HCT116 (cell line): ENCODE results near the gene PATL2. TPM values are rescaled to one million over a fixed set of nuclear protein-coding genes. Genes with fewer than 3 reads are reported as not detected.

Experiments
- ATAC-seq: fragments of 200-7000 bp; cut with Tn5 transposase; 2 replicates; pipeline ENCODE4 v1.9.1; 2020; ENCODE audit warnings: mild to moderate bottlenecking, moderate library complexity
- BruUV-seq: library from RNA; stranded (reverse); fragments of 400-500 nt; replicated peaks from 2 replicates; lab custom pipeline; 2021; lab: Mats Ljungman, UMichigan
- CTCF ChIA-PET: fragments of 300-600 bp; sonication (Branson Sonifier 250); formaldehyde crosslinking; loops from one replicate; lab custom pipeline; 2021; ENCODE audit warnings: antibody characterized with exemption; lab: Charles Lee
- POLR2A ChIA-PET: fragments of 300-600, 350-600 bp; sonication (Branson Sonifier 250); formaldehyde crosslinking; loops from one replicate; lab custom pipeline; 2021; ENCODE audit warnings: antibody characterized with exemption; lab: Charles Lee
- RAD21 ChIA-PET, 2 experiments: fragments of 300-600 bp; sonication (Branson Sonifier 250); formaldehyde crosslinking; loops; one replicate each; lab custom pipeline; 2023; ENCODE audit warnings: low total read pairs in 2 of 2; ENCODE audit not compliant: uncharacterized antibody in 2 of 2, unreplicated experiment in 2 of 2, low non-redundant PET in 1 of 2; lab: Charles Lee
- DNase-seq: peaks from one replicate; pipeline ENCODE4 v3.0.0-alpha.2; 2010; ENCODE audit warnings: low read depth, low spot score
- H2AFZ ChIP-seq: fragments of 200-600 bp; shearing (Covaris generic), sonication (generic); 2 replicates; pipeline ENCODE4 v1.6.1; 2017; ENCODE audit warnings: low read depth, mixed run types, mixed read lengths, antibody characterized with exemption, low read length; ENCODE audit not compliant: poor library complexity, severe bottlenecking
- H3K27ac ChIP-seq: 2 replicates; pipeline ENCODE4 v1.5.1; 2012; ENCODE audit warnings: low read depth, low read length
- H3K27me3 ChIP-seq: fragments of 200-600 bp; sonication (generic); 2 replicates; pipeline ENCODE4 v1.6.1; 2016; ENCODE audit warnings: mixed run types, low read length, mixed read lengths; ENCODE audit not compliant: insufficient read depth
- H3K36me3 ChIP-seq, 2 experiments: fragments of 200-500 bp in 1 of 2; fragments of 200-600 bp in 1 of 2; sonication (Bioruptor generic) in 1 of 2; sonication (generic) in 1 of 2; 2 replicates each; pipeline versions ENCODE4 v1.5.1 to v1.6.1; 2014 to 2016; ENCODE audit warnings: low read length in 2 of 2, inconsistent platforms in 1 of 2, mixed read lengths in 1 of 2, mixed run types in 1 of 2; ENCODE audit not compliant: insufficient read depth in 2 of 2, control insufficient read depth in 1 of 2
- H3K4me1 ChIP-seq, 2 experiments: fragments of 200-600 bp in 1 of 2; sonication (generic) in 1 of 2; 2 replicates each; pipeline versions ENCODE4 v1.5.1 to v1.6.1; 2012 to 2017; ENCODE audit warnings: low read length in 2 of 2, inconsistent platforms in 1 of 2, mild to moderate bottlenecking in 1 of 2, mixed read lengths in 1 of 2, mixed run types in 1 of 2, moderate library complexity in 1 of 2; ENCODE audit not compliant: insufficient read depth in 2 of 2, control insufficient read depth in 1 of 2
- H3K4me2 ChIP-seq: fragments of 200-600 bp; sonication (generic); 2 replicates; pipeline ENCODE4 v1.6.1; 2017; ENCODE audit warnings: mixed run types, low read length, mixed read lengths
- H3K4me3 ChIP-seq, 2 experiments: fragments of 200-600 bp in 1 of 2; sonication (generic) in 1 of 2; replicated peaks in 1 of 2; 2 replicates each; pipeline ENCODE4 v1.5.1; 2011 to 2016; ENCODE audit warnings: low read length in 2 of 2, control low read depth in 1 of 2, low read depth in 1 of 2, mild to moderate bottlenecking in 1 of 2, mixed read lengths in 1 of 2, mixed run types in 1 of 2
- H3K79me2 ChIP-seq: fragments of 200-600 bp; sonication (generic); 2 replicates; pipeline ENCODE4 v1.6.1; 2017; ENCODE audit warnings: mild to moderate bottlenecking, mixed run types, low read length, moderate library complexity, mixed read lengths; ENCODE audit not compliant: insufficient read depth
- H3K9ac ChIP-seq: fragments of 200-600 bp; sonication (generic); 2 replicates; pipeline ENCODE4 v1.6.1; 2016; ENCODE audit warnings: low read length, mixed read lengths
- H3K9me2 ChIP-seq: fragments of 200-600 bp; sonication (generic), shearing (Covaris generic); 2 replicates; pipeline ENCODE4 v1.6.1; 2017; ENCODE audit warnings: mixed run types, mild to moderate bottlenecking, moderate library complexity; ENCODE audit not compliant: insufficient read depth
- H3K9me3 ChIP-seq, 2 experiments: fragments of 200-500 bp in 1 of 2; fragments of 200-600 bp in 1 of 2; sonication (Bioruptor generic) in 1 of 2; sonication (generic) in 1 of 2; 2 replicates each; pipeline ENCODE4 v1.6.1; 2014 to 2017; ENCODE audit warnings: low read length in 2 of 2, mixed read lengths in 2 of 2, inconsistent platforms in 1 of 2, low read depth in 1 of 2, mild to moderate bottlenecking in 1 of 2, mixed run types in 1 of 2, moderate library complexity in 1 of 2; ENCODE audit not compliant: control insufficient read depth in 1 of 2, insufficient read depth in 1 of 2
- H4K20me1 ChIP-seq: fragments of 200-600 bp; sonication (generic), shearing (Covaris generic); 2 replicates; pipeline ENCODE4 v1.6.1; 2017; ENCODE audit warnings: mixed run types, mild to moderate bottlenecking, moderate library complexity; ENCODE audit not compliant: insufficient read depth
- CBX3 ChIP-seq: IDR thresholded peaks from 2 replicates; pipeline ENCODE4 v1.6.1; 2012; ENCODE audit warnings: low read depth
- CEBPB ChIP-seq: IDR thresholded peaks from 2 replicates; pipeline ENCODE4 v1.6.1; 2012; ENCODE audit warnings: low read depth
- EGR1 ChIP-seq: IDR thresholded peaks from 2 replicates; pipeline ENCODE4 v1.6.1; 2012; ENCODE audit warnings: low read depth
- ELF1 ChIP-seq: IDR thresholded peaks from 2 replicates; pipeline ENCODE4 v1.6.1; 2012; ENCODE audit warnings: low read depth, borderline replicate concordance
- FOSL1 ChIP-seq: IDR thresholded peaks from 2 replicates; pipeline ENCODE4 v1.6.1; 2012; ENCODE audit warnings: low read depth
- POLR2A ChIP-seq: IDR thresholded peaks from 2 replicates; pipeline ENCODE4 v1.7.0; 2011; ENCODE audit warnings: borderline replicate concordance; ENCODE audit not compliant: insufficient read depth, insufficient read length; ENCODE audit errors: extremely low read depth
- RAD21 ChIP-seq: IDR thresholded peaks from 2 replicates; pipeline ENCODE4 v1.6.1; 2012; ENCODE audit warnings: low read depth, mild to moderate bottlenecking
- SP1 ChIP-seq: IDR thresholded peaks from 2 replicates; pipeline ENCODE4 v1.6.1; 2012; ENCODE audit warnings: low read depth
- SRF ChIP-seq: IDR thresholded peaks from 2 replicates; pipeline ENCODE4 v1.6.1; 2012; ENCODE audit warnings: low read depth
- TCF7L2 ChIP-seq: IDR thresholded peaks from 2 replicates; pipeline ENCODE4 v1.7.0; 2011; ENCODE audit warnings: borderline replicate concordance, inconsistent platforms; ENCODE audit not compliant: insufficient read depth, insufficient read length; ENCODE audit errors: extremely low read depth
- ZFX ChIP-seq: fragments of 450-650 bp; IDR thresholded peaks from 2 replicates; pipeline ENCODE4 v1.6.1; 2017
- ZNF274 ChIP-seq: fragments of 200-500 bp; sonication (Bioruptor generic); IDR thresholded peaks from 2 replicates; pipeline ENCODE4 v1.6.1; 2014; ENCODE audit warnings: mild to moderate bottlenecking, low read depth, low read length, inconsistent platforms
- intact Hi-C: fragments of 100-400 bp; cut with micrococcal nuclease; formaldehyde crosslinking; loops from 2 replicates; pipeline ENCODE4 v1.10.0; 2022
- total RNA-seq: library from RNA; stranded (reverse); gene quantifications from one replicate; pipeline ENCODE4 v1.2.1, GENCODE V29; 2021; ENCODE audit not compliant: unreplicated experiment
- TF ChIP-seq, protein P1 (sequence below): IDR thresholded peaks from 2 replicates; pipeline ENCODE4 v1.6.1; 2012
- TF ChIP-seq, protein P2 (sequence below), 3 experiments: fragments of 200-600 bp in 1 of 3; sonication (generic) in 1 of 3; IDR thresholded peaks in 2 of 3; conservative IDR thresholded peaks in 1 of 3; 2 replicates each; pipeline ENCODE4 v1.5.1; 2012 to 2017; ENCODE audit warnings: low read depth in 2 of 3, low read length in 2 of 3, antibody characterized with exemption in 1 of 3, borderline replicate concordance in 1 of 3, control low read depth in 1 of 3, mild to moderate bottlenecking in 1 of 3, mixed read lengths in 1 of 3, mixed run types in 1 of 3, moderate library complexity in 1 of 3; ENCODE audit not compliant: insufficient read depth in 1 of 3

Gene PATL2
- total RNA-seq, 1 experiment from 2014 or later: 1.2 TPM

DNA sequence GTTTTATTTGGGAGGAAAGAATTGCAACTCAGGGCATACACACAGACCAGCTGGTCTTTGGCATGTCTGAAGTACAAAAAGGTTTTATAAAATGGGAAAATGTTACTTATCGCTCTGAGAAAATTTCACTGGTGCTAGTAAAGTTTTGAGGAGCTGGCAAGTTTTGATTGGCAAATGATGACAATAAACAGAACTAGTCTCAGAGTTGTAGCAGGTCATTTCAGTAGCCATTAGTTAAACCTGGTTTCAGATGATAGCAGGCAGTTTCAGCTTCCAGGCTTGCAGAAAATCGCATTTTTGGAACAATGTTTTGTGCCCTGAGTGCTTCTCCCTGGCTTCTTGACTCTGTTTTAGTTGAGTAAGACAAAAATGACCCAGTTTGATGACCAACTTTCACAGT, 10.9 kb upstream of the PATL2 start:
- RAD21 ChIA-PET: no interaction called here
- CTCF ChIA-PET: interaction anchor here (1.4 to 2.2 kb wide), 3 partner anchors 9 to 58 kb away, joined by 5 to 7 read pairs (median 5); partner anchors contain the start of gene SPG11

More for the DNA sequence above, 10.9 kb upstream of the PATL2 start:
- H3K4me1 ChIP-seq: peaks cover 12 to 20% of the 10 kb centered on the region in 2 experiments; a peak in 3 of 4 replicates
- no peak overlapping the region for H2AFZ ChIP-seq
- no peak overlapping the region for H3K9ac ChIP-seq
- H3K36me3 ChIP-seq: peaks cover 10 to 14% of the 10 kb centered on the region in 2 experiments
- intact Hi-C loops: no loop called here
- no peak overlapping the region for H3K4me3 ChIP-seq
- no peak overlapping the region for H3K27ac ChIP-seq
- H4K20me1 ChIP-seq: no peaks in the 10 kb centered on the region
- BruUV-seq: no TSS peak
- POLR2A ChIA-PET: interaction anchor here (1.9 to 3.7 kb wide), 3 partner anchors 8 to 58 kb away, joined by 4 to 21 read pairs (median 7); partner anchors contain the start of genes B2M, PATL2 and SPG11
- DNase-seq: no peak
- H3K9me3 ChIP-seq: no peaks in the 10 kb centered on the region
- H3K79me2 ChIP-seq: no peaks in the 10 kb centered on the region
- no peaks in the 10 kb centered on the region for H3K9me2 ChIP-seq
- TF ChIP-seq SRF (no peak), ZNF274 (no peak), ZFX (no peak), EGR1 (no peak), SP1 (no peak), RAD21 (no peak), TCF7L2 (no peak), ELF1 (no peak), CEBPB (no peak), CBX3 (no peak), POLR2A (no peak), FOSL1 (no peak)
- TF ChIP-seq, protein P1, sequence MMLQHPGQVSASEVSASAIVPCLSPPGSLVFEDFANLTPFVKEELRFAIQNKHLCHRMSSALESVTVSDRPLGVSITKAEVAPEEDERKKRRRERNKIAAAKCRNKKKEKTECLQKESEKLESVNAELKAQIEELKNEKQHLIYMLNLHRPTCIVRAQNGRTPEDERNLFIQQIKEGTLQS: no peak
- TF ChIP-seq, protein P2, sequence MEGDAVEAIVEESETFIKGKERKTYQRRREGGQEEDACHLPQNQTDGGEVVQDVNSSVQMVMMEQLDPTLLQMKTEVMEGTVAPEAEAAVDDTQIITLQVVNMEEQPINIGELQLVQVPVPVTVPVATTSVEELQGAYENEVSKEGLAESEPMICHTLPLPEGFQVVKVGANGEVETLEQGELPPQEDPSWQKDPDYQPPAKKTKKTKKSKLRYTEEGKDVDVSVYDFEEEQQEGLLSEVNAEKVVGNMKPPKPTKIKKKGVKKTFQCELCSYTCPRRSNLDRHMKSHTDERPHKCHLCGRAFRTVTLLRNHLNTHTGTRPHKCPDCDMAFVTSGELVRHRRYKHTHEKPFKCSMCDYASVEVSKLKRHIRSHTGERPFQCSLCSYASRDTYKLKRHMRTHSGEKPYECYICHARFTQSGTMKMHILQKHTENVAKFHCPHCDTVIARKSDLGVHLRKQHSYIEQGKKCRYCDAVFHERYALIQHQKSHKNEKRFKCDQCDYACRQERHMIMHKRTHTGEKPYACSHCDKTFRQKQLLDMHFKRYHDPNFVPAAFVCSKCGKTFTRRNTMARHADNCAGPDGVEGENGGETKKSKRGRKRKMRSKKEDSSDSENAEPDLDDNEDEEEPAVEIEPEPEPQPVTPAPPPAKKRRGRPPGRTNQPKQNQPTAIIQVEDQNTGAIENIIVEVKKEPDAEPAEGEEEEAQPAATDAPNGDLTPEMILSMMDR (IDR thresholded peaks at IDR 0.05 in 2 of 3, conservative IDR thresholded peaks at IDR 0.05 in 1 of 3; ENCODE audit: borderline replicate concordance in 1 of 3, insufficient read depth in 1 of 3, low read depth in 2 of 3, low read length in 2 of 3): no peak
- H3K4me2 ChIP-seq: no peak overlapping the region
- ATAC-seq: no peak
- no peaks in the 10 kb centered on the region for H3K27me3 ChIP-seq
